Ishikawa (cell line): ENCODE data around the gene PRKACG.

ENCODE experiments used
- CEBPB ChIP-seq: IDR thresholded peaks from 2 replicates; pipeline ENCODE4 v1.6.1; 2012
- CREB1 ChIP-seq: IDR thresholded peaks from 2 replicates; pipeline ENCODE4 v1.6.1; 2012; ENCODE audit warnings: low read depth
- EGR1 ChIP-seq: IDR thresholded peaks from 2 replicates; pipeline ENCODE4 v1.6.1; 2012
- EP300 ChIP-seq: IDR thresholded peaks from 2 replicates; pipeline ENCODE4 v1.6.1; 2012; ENCODE audit warnings: borderline replicate concordance
- FOXM1 ChIP-seq: IDR thresholded peaks from 2 replicates; pipeline ENCODE4 v1.6.1; 2012; ENCODE audit warnings: low read depth, borderline replicate concordance
- MAX ChIP-seq: IDR thresholded peaks from 2 replicates; pipeline ENCODE4 v1.6.1; 2012
- NFIC ChIP-seq: IDR thresholded peaks from 2 replicates; pipeline ENCODE4 v1.6.1; 2012
- RAD21 ChIP-seq: IDR thresholded peaks from 2 replicates; pipeline ENCODE4 v1.6.1; 2012; ENCODE audit warnings: low read depth
- TAF1 ChIP-seq: IDR thresholded peaks from 2 replicates; pipeline ENCODE4 v1.6.1; 2012; ENCODE audit warnings: low read depth, mild to moderate bottlenecking
- TCF12 ChIP-seq: IDR thresholded peaks from 2 replicates; pipeline ENCODE4 v1.6.1; 2012; ENCODE audit warnings: low read depth
- TF ChIP-seq, protein P1 (sequence below): IDR thresholded peaks from 2 replicates; pipeline ENCODE4 v1.6.1; 2012; ENCODE audit warnings: low read depth, mild to moderate bottlenecking

GRCh38 chr9:69044240-69045219 lies 30.6 kb upstream of the PRKACG start:
- TF ChIP-seq RAD21 (no peak), CEBPB (no peak), EP300 (no peak), FOXM1 (no peak), CREB1 (no peak), TAF1 (no peak), MAX (no peak), NFIC (no peak), EGR1 (no peak), TCF12 (no peak)
- TF ChIP-seq, protein P1, sequence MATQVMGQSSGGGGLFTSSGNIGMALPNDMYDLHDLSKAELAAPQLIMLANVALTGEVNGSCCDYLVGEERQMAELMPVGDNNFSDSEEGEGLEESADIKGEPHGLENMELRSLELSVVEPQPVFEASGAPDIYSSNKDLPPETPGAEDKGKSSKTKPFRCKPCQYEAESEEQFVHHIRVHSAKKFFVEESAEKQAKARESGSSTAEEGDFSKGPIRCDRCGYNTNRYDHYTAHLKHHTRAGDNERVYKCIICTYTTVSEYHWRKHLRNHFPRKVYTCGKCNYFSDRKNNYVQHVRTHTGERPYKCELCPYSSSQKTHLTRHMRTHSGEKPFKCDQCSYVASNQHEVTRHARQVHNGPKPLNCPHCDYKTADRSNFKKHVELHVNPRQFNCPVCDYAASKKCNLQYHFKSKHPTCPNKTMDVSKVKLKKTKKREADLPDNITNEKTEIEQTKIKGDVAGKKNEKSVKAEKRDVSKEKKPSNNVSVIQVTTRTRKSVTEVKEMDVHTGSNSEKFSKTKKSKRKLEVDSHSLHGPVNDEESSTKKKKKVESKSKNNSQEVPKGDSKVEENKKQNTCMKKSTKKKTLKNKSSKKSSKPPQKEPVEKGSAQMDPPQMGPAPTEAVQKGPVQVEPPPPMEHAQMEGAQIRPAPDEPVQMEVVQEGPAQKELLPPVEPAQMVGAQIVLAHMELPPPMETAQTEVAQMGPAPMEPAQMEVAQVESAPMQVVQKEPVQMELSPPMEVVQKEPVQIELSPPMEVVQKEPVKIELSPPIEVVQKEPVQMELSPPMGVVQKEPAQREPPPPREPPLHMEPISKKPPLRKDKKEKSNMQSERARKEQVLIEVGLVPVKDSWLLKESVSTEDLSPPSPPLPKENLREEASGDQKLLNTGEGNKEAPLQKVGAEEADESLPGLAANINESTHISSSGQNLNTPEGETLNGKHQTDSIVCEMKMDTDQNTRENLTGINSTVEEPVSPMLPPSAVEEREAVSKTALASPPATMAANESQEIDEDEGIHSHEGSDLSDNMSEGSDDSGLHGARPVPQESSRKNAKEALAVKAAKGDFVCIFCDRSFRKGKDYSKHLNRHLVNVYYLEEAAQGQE: no peak
